Stimulated activated CD4-positive, alpha-beta T cell treated with anti-CD3 and anti-CD28 coated beads, Interleukin-4, amount 100 ng/mL, for 4 hours (primary cell): ENCODE results near the gene YPEL5.

Source experiments
- DNase-seq, 2 experiments: peaks; one replicate each; pipeline ENCODE4 v3.0.0-alpha.2; 2020

YPEL5 gene

DNA sequence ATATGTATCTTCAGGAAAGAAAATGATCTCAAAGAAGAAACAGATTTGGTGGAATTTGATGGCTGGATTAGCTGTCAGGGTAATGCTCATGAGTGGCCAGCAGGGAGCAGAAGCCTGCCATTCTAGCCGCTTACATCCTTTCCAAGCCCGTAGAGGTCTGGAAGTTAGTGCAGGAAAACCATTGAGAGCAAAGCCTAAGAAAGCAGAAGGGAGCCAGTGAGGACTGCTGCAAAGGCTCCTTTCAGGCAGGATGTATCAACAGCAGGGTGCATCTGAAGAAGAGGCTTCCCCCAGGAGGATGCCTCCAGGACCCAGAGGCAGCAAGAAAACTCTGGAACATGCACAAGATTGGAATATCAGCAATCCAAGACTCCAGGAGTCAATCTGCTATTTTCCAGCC is 61.6 kb downstream of the YPEL5 start:
- DNase-seq, result peak in 1 of 2 experiments; percentile 23

DNA sequence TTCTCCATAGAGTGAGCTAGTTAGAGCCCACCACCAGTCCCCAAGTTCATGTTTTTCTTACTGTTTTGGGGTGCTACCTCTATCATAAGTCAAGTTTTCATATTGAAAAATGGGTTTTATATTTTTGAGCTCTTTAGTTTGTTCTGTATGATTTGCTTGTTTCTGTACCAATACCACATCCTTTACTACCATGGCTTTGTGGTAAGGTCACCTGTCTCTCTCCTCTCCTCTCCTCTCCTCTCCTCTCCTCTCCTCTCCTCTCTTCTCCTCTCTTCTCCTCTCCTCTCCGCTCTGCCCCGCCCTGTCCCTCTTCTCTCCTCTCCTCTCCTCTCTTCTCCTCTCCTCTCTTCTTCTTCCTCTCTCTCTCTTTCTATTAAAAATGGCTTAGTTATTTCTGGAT is 62.4 kb downstream of the YPEL5 start:
- no peak for DNase-seq
